ENCODE measurements around the gene RFC2.
A peak's percentile ranks its signal among the peaks of the same experiment; 100 is the strongest.
"Not testable (repeated sequence)": the region's sequence is repeated elsewhere in the genome, so short reads cannot be mapped to it uniquely, and the experiment has no call there.

Gene RFC2

GRCh38 chr7:74249058-74249457, 5.1 kb downstream of the RFC2 start:
- intact Hi-C loops (cut with micrococcal nuclease); H3K27me3 Mint-ChIP-seq; H3K4me3 Mint-ChIP-seq; H3K27ac Mint-ChIP-seq; H3K9me3 Mint-ChIP-seq: not testable (repeated sequence)
- Mint-ChIP-seq H3K4me1 (ENCODE audit: low read depth) (peaks cover 20% of the 10 kb centered on the region), H3K36me3 (ENCODE audit: low read depth) (peaks cover 83% of the 10 kb centered on the region)

- Mint-ChIP-seq H3K4me1 (ENCODE audit: low read depth) (peaks cover 21% of the 10 kb centered on the region), H3K27ac (no peak overlapping the region), H3K9me3 (no peaks in the 10 kb centered on the region), H3K4me3 (no peak overlapping the region), H3K36me3 (ENCODE audit: low read depth) (peaks cover 85% of the 10 kb centered on the region), H3K27me3 (no peaks in the 10 kb centered on the region)
- intact Hi-C loops (cut with micrococcal nuclease) = no loop called here
Measured at GRCh38 chr7:74248156-74248555, 6.0 kb downstream of the RFC2 start.

- no peak overlapping the region for H3K4me3 Mint-ChIP-seq
- no peaks in the 10 kb centered on the region for H3K9me3 Mint-ChIP-seq
- peaks cover 29% of the 10 kb centered on the region for H3K4me1 Mint-ChIP-seq (ENCODE audit: low read depth)
- H3K36me3 Mint-ChIP-seq (ENCODE audit: low read depth) = peaks cover 91% of the 10 kb centered on the region
- H3K27ac Mint-ChIP-seq = no peak overlapping the region
- intact Hi-C loops (cut with micrococcal nuclease) = no loop called here
- H3K27me3 Mint-ChIP-seq = no peaks in the 10 kb centered on the region
Measured at GRCh38 chr7:74246497-74246896, 7.7 kb downstream of the RFC2 start.

GRCh38 chr7:74242122-74242443, 12.1 kb downstream of the RFC2 start:
- Mint-ChIP-seq H3K36me3 (ENCODE audit: low read depth) (peaks cover 87% of the 10 kb centered on the region), H3K4me1 (ENCODE audit: low read depth) (peaks cover 59% of the 10 kb centered on the region)

GRCh38 chr7:74240482-74240881, 13.7 kb downstream of the RFC2 start:
- Mint-ChIP-seq H3K4me1 (ENCODE audit: low read depth) (peaks cover 60% of the 10 kb centered on the region), H3K9me3 (no peaks in the 10 kb centered on the region), H3K27me3 (no peaks in the 10 kb centered on the region), H3K4me3 (no peak overlapping the region), H3K36me3 (ENCODE audit: low read depth) (peaks cover 84% of the 10 kb centered on the region), H3K27ac (peak overlapping the region; percentile 80)
- intact Hi-C loops (cut with micrococcal nuclease) = no loop called here

More at GRCh38 chr7:74242122-74242443, 12.1 kb downstream of the RFC2 start:
- H3K4me3 Mint-ChIP-seq = peak overlapping the region; percentile 72
- peak overlapping the region; percentile 80 for H3K27ac Mint-ChIP-seq
- H3K9me3 Mint-ChIP-seq = no peaks in the 10 kb centered on the region
- intact Hi-C loops (cut with micrococcal nuclease) = no loop called here
- no peaks in the 10 kb centered on the region for H3K27me3 Mint-ChIP-seq

- Mint-ChIP-seq H3K36me3 (ENCODE audit: low read depth) (peaks cover 90% of the 10 kb centered on the region), H3K27me3 (no peaks in the 10 kb centered on the region), H3K9me3 (no peaks in the 10 kb centered on the region), H3K27ac (peak overlapping the region; percentile 16), H3K4me1 (ENCODE audit: low read depth) (peaks cover 51% of the 10 kb centered on the region), H3K4me3 (no peak overlapping the region)
- intact Hi-C loops (cut with micrococcal nuclease) = no loop called here
Measured at GRCh38 chr7:74236284-74236683, 17.9 kb downstream of the RFC2 start.

GRCh38 chr7:74235518-74236268, 18.5 kb downstream of the RFC2 start:
- Mint-ChIP-seq H3K4me1 (ENCODE audit: low read depth) (peaks cover 51% of the 10 kb centered on the region), H3K27ac (no peak overlapping the region), H3K9me3 (no peaks in the 10 kb centered on the region), H3K27me3 (no peaks in the 10 kb centered on the region), H3K36me3 (ENCODE audit: low read depth) (peaks cover 92% of the 10 kb centered on the region), H3K4me3 (no peak overlapping the region)
- intact Hi-C loops (cut with micrococcal nuclease) = no loop called here

- Mint-ChIP-seq H3K27me3 (no peaks in the 10 kb centered on the region), H3K9me3 (no peaks in the 10 kb centered on the region), H3K4me1 (ENCODE audit: low read depth) (peaks cover 56% of the 10 kb centered on the region), H3K36me3 (ENCODE audit: low read depth) (peaks cover 84% of the 10 kb centered on the region), H3K4me3 (no peak overlapping the region), H3K27ac (no peak overlapping the region)
- intact Hi-C loops (cut with micrococcal nuclease) = no loop called here
Measured at GRCh38 chr7:74233655-74234285, 20.4 kb downstream of the RFC2 start.

GRCh38 chr7:74231232-74231590, 23.0 kb downstream of the RFC2 start:
- peaks cover 75% of the 10 kb centered on the region for H3K36me3 Mint-ChIP-seq (ENCODE audit: low read depth)
- H3K27ac Mint-ChIP-seq = peak overlapping the region; percentile 84

GRCh38 chr7:74230446-74231231, 23.6 kb downstream of the RFC2 start:
- intact Hi-C loops (cut with micrococcal nuclease) = no loop called here
- H3K4me1 Mint-ChIP-seq (ENCODE audit: low read depth) = peaks cover 58% of the 10 kb centered on the region
- H3K27ac Mint-ChIP-seq = peak overlapping the region; percentile 84
- peaks cover 75% of the 10 kb centered on the region for H3K36me3 Mint-ChIP-seq (ENCODE audit: low read depth)
- H3K9me3 Mint-ChIP-seq = no peaks in the 10 kb centered on the region
- no peak overlapping the region for H3K4me3 Mint-ChIP-seq
- H3K27me3 Mint-ChIP-seq = no peaks in the 10 kb centered on the region

More at GRCh38 chr7:74231232-74231590, 23.0 kb downstream of the RFC2 start:
- intact Hi-C loops (cut with micrococcal nuclease) = no loop called here
- no peak overlapping the region for H3K4me3 Mint-ChIP-seq
- no peaks in the 10 kb centered on the region for H3K27me3 Mint-ChIP-seq
- H3K9me3 Mint-ChIP-seq = no peaks in the 10 kb centered on the region
- peaks cover 54% of the 10 kb centered on the region for H3K4me1 Mint-ChIP-seq (ENCODE audit: low read depth)

GRCh38 chr7:74228951-74229900, 25.0 kb downstream of the RFC2 start:
- H3K4me1 Mint-ChIP-seq (ENCODE audit: low read depth) = peaks cover 63% of the 10 kb centered on the region
- H3K27me3 Mint-ChIP-seq = no peaks in the 10 kb centered on the region
- H3K4me3 Mint-ChIP-seq = no peak overlapping the region
- peaks cover 75% of the 10 kb centered on the region for H3K36me3 Mint-ChIP-seq (ENCODE audit: low read depth)
- no peaks in the 10 kb centered on the region for H3K9me3 Mint-ChIP-seq
- H3K27ac Mint-ChIP-seq = peak overlapping the region; percentile 84
- intact Hi-C loops (cut with micrococcal nuclease) = no loop called here

GRCh38 chr7:74226633-74227032, 27.6 kb downstream of the RFC2 start:
- intact Hi-C loops (cut with micrococcal nuclease) = no loop called here
- H3K27ac Mint-ChIP-seq = peak overlapping the region; percentile 84
- peaks cover 78% of the 10 kb centered on the region for H3K36me3 Mint-ChIP-seq (ENCODE audit: low read depth)
- H3K4me1 Mint-ChIP-seq (ENCODE audit: low read depth) = peaks cover 73% of the 10 kb centered on the region
- no peaks in the 10 kb centered on the region for H3K9me3 Mint-ChIP-seq
- no peaks in the 10 kb centered on the region for H3K27me3 Mint-ChIP-seq
- H3K4me3 Mint-ChIP-seq = peak overlapping the region; percentile 66

GRCh38 chr7:74225400-74225799, 28.8 kb downstream of the RFC2 start:
- no peaks in the 10 kb centered on the region for H3K27me3 Mint-ChIP-seq
- no peak overlapping the region for H3K4me3 Mint-ChIP-seq
- H3K4me1 Mint-ChIP-seq (ENCODE audit: low read depth) = peaks cover 66% of the 10 kb centered on the region
- peaks cover 82% of the 10 kb centered on the region for H3K36me3 Mint-ChIP-seq (ENCODE audit: low read depth)
- peak overlapping the region; percentile 84 for H3K27ac Mint-ChIP-seq
- H3K9me3 Mint-ChIP-seq = no peaks in the 10 kb centered on the region
- intact Hi-C loops (cut with micrococcal nuclease) = no loop called here
